ES-I3 (cell line): ENCODE results near the gene NFIB.
A peak's percentile ranks its signal among the peaks of the same experiment; 100 is the strongest.

ENCODE experiments used
- H3K36me3 ChIP-seq: 2 replicates; pipeline ENCODE4 v1.6.1; 2013; ENCODE audit warnings: mild to moderate bottlenecking, low read length, control low read depth, moderate library complexity; ENCODE audit not compliant: insufficient read depth
- H3K4me1 ChIP-seq: 2 replicates; pipeline ENCODE4 v1.6.1; 2013; ENCODE audit warnings: mild to moderate bottlenecking, control low read depth, low read length; ENCODE audit not compliant: insufficient read depth
- H3K9ac ChIP-seq: 2 replicates; pipeline ENCODE4 v1.6.1; 2013; ENCODE audit warnings: low read depth, mild to moderate bottlenecking, low read length, moderate library complexity
- H3K9me3 ChIP-seq: 2 replicates; pipeline ENCODE4 v1.6.1; 2013; ENCODE audit warnings: mild to moderate bottlenecking, low read length, moderate library complexity; ENCODE audit not compliant: control insufficient read depth, insufficient read depth

NFIB gene

GRCh38 chr9:14313951-14314423, at the start of gene NFIB:
NFIB (minus strand) TSS chr9:14314141; CDS start chr9:14313511, 630 bp downstream.
- no peaks in the 10 kb centered on the region for H3K9me3 ChIP-seq
- peak within 1 kb of the TSS; percentile 97 for H3K9ac ChIP-seq
- no peaks in the 10 kb centered on the region for H3K36me3 ChIP-seq
- peaks cover 22% of the 10 kb centered on the region for H3K4me1 ChIP-seq

GRCh38 chr9:14362175-14362574, 48.2 kb upstream of the NFIB start:
- H3K36me3 ChIP-seq, result no peaks in the 10 kb centered on the region
- H3K9me3 ChIP-seq, result no peaks in the 10 kb centered on the region; the same call in 1 of the 2 replicates

GRCh38 chr9:14361074-14361473, 47.1 kb upstream of the NFIB start:
- H3K9me3 ChIP-seq, result no peaks in the 10 kb centered on the region; the same call in 1 of the 2 replicates
- H3K4me1 ChIP-seq, result peaks cover 20% of the 10 kb centered on the region
- H3K36me3 ChIP-seq, result no peaks in the 10 kb centered on the region
- H3K9ac ChIP-seq, result no peak overlapping the region

More at GRCh38 chr9:14362175-14362574, 48.2 kb upstream of the NFIB start:
- Histone ChIP-seq H3K9ac (no peak overlapping the region), H3K4me1 (peaks cover 10% of the 10 kb centered on the region; the same call in 1 of the 2 replicates)

GRCh38 chr9:14358523-14358922, 44.6 kb upstream of the NFIB start:
- Histone ChIP-seq H3K36me3 (no peaks in the 10 kb centered on the region), H3K9ac (no peak overlapping the region), H3K9me3 (no peaks in the 10 kb centered on the region), H3K4me1 (peaks cover 22% of the 10 kb centered on the region)

GRCh38 chr9:14356351-14357265, 42.7 kb upstream of the NFIB start:
- no peak overlapping the region for H3K9ac ChIP-seq
- H3K36me3 ChIP-seq, result no peaks in the 10 kb centered on the region
- H3K9me3 ChIP-seq, result no peaks in the 10 kb centered on the region
- peaks cover 25% of the 10 kb centered on the region for H3K4me1 ChIP-seq

- H3K4me1 ChIP-seq, result peaks cover 21% of the 10 kb centered on the region
Observed at GRCh38 chr9:14354201-14354600, 40.3 kb upstream of the NFIB start.

GRCh38 chr9:14353222-14354056, 39.5 kb upstream of the NFIB start:
- Histone ChIP-seq H3K9ac (no peak overlapping the region; the same call in 1 of the 2 replicates), H3K36me3 (no peaks in the 10 kb centered on the region), H3K9me3 (no peaks in the 10 kb centered on the region)

More at GRCh38 chr9:14354201-14354600, 40.3 kb upstream of the NFIB start:
- no peaks in the 10 kb centered on the region for H3K36me3 ChIP-seq
- H3K9me3 ChIP-seq, result no peaks in the 10 kb centered on the region
- H3K9ac ChIP-seq, result no peak overlapping the region

GRCh38 chr9:14352503-14352902, 38.6 kb upstream of the NFIB start:
- Histone ChIP-seq H3K4me1 (peaks cover 21% of the 10 kb centered on the region), H3K36me3 (no peaks in the 10 kb centered on the region), H3K9ac (no peak overlapping the region), H3K9me3 (no peaks in the 10 kb centered on the region)

More at GRCh38 chr9:14353222-14354056, 39.5 kb upstream of the NFIB start:
- H3K4me1 ChIP-seq, result peaks cover 21% of the 10 kb centered on the region

- H3K9me3 ChIP-seq, result no peaks in the 10 kb centered on the region
- peaks cover 13% of the 10 kb centered on the region for H3K4me1 ChIP-seq
- H3K36me3 ChIP-seq, result no peaks in the 10 kb centered on the region
- no peak overlapping the region for H3K9ac ChIP-seq
Observed at GRCh38 chr9:14351221-14351836, 37.4 kb upstream of the NFIB start.

- Histone ChIP-seq H3K9ac (peak overlapping the region; percentile 79; the same call in 1 of the 2 replicates), H3K4me1 (peaks cover 8% of the 10 kb centered on the region; the same call in 1 of the 2 replicates), H3K9me3 (no peaks in the 10 kb centered on the region), H3K36me3 (no peaks in the 10 kb centered on the region)
Observed at GRCh38 chr9:14350754-14351153, 36.8 kb upstream of the NFIB start.

- H3K9me3 ChIP-seq, result no peaks in the 10 kb centered on the region
- H3K36me3 ChIP-seq, result no peaks in the 10 kb centered on the region
- H3K9ac ChIP-seq, result peak overlapping the region; percentile 79; the same call in 1 of the 2 replicates
- H3K4me1 ChIP-seq, result peaks cover 8% of the 10 kb centered on the region; the same call in 1 of the 2 replicates
Observed at GRCh38 chr9:14350349-14350728, 36.4 kb upstream of the NFIB start.

- Histone ChIP-seq H3K9ac (peak overlapping the region; percentile 79; the same call in 1 of the 2 replicates), H3K9me3 (no peaks in the 10 kb centered on the region), H3K4me1 (peaks cover 8% of the 10 kb centered on the region; the same call in 1 of the 2 replicates), H3K36me3 (no peaks in the 10 kb centered on the region)
Observed at GRCh38 chr9:14349447-14350348, 35.8 kb upstream of the NFIB start.

GRCh38 chr9:14349146-14349446, 35.2 kb upstream of the NFIB start:
- peaks cover 8% of the 10 kb centered on the region for H3K4me1 ChIP-seq
- H3K9me3 ChIP-seq, result no peaks in the 10 kb centered on the region
- H3K36me3 ChIP-seq, result no peaks in the 10 kb centered on the region
- peak overlapping the region; percentile 79; the same call in 1 of the 2 replicates for H3K9ac ChIP-seq
